Karpas-422 (cell line): Measurements from ENCODE around the gene TBX1. TPM values are rescaled to one million over a fixed set of nuclear protein-coding genes. Genes with fewer than 3 reads are reported as not detected.

Experiments
- DNase-seq: peaks from one replicate; pipeline ENCODE4 v3.0.0-alpha.2; 2015
- H2AFZ ChIP-seq: fragments of 200-600 bp; sonication (generic); 2 replicates; pipeline ENCODE4 v1.6.1; 2014; ENCODE audit warnings: antibody characterized with exemption, low read length, mixed read lengths
- H3K27ac ChIP-seq: fragments of 200-600 bp; sonication (generic); 2 replicates; pipeline ENCODE4 v1.5.1; 2014; ENCODE audit warnings: mild to moderate bottlenecking, low read length, moderate library complexity
- H3K27me3 ChIP-seq: fragments of 200-600 bp; sonication (generic); 2 replicates; pipeline ENCODE4 v1.6.1; 2014; ENCODE audit warnings: low read length, mixed read lengths
- H3K36me3 ChIP-seq: fragments of 200-600 bp; sonication (generic); 2 replicates; pipeline ENCODE4 v1.6.1; 2014; ENCODE audit warnings: low read length, mixed read lengths; ENCODE audit not compliant: insufficient read depth
- H3K4me1 ChIP-seq: fragments of 200-600 bp; sonication (generic); 2 replicates; pipeline ENCODE4 v1.6.1; 2014; ENCODE audit warnings: mild to moderate bottlenecking, low read length, mixed read lengths
- H3K4me2 ChIP-seq: fragments of 200-600 bp; sonication (generic); 2 replicates; pipeline ENCODE4 v1.6.1; 2014; ENCODE audit warnings: low read length, low read depth, mild to moderate bottlenecking; ENCODE audit not compliant: poor library complexity, severe bottlenecking
- H3K4me3 ChIP-seq: fragments of 200-600 bp; sonication (generic); 2 replicates; pipeline ENCODE4 v1.5.1; 2014; ENCODE audit warnings: mild to moderate bottlenecking, antibody characterized with exemption, low read length, mixed read lengths
- H3K79me2 ChIP-seq: fragments of 200-600 bp; sonication (generic); 2 replicates; pipeline ENCODE4 v1.6.1; 2014; ENCODE audit warnings: mild to moderate bottlenecking, low read length, mixed read lengths
- H3K9ac ChIP-seq: fragments of 200-600 bp; sonication (generic); 2 replicates; pipeline ENCODE4 v1.6.0; 2014; ENCODE audit warnings: low read length
- H3K9me2 ChIP-seq: fragments of 200-600 bp; sonication (generic), shearing (Covaris generic); replicated peaks from 2 replicates; pipeline ENCODE4 v1.6.0; 2014; ENCODE audit warnings: mild to moderate bottlenecking, low read length, moderate library complexity; ENCODE audit not compliant: insufficient read depth
- H3K9me3 ChIP-seq: fragments of 300-700, 200-600 bp; sonication (generic); 2 replicates; pipeline ENCODE4 v1.6.1; 2014; ENCODE audit warnings: low read length, mixed read lengths
- H4K20me1 ChIP-seq: fragments of 200-600 bp; sonication (generic); 2 replicates; pipeline ENCODE4 v1.6.1; 2014; ENCODE audit warnings: mild to moderate bottlenecking, antibody characterized with exemption, low read length, low read depth; ENCODE audit not compliant: insufficient read depth
- total RNA-seq: library from RNA; depleted of rRNA; stranded (reverse); fragments of >200 nt; shearing (Covaris generic); gene quantifications from 2 replicates; pipeline ENCODE4 v1.2.3, GENCODE V29; 2014; ENCODE audit warnings: low replicate concordance

The TBX1 gene
- total RNA-seq, 1 experiment from 2014 or later, result not detected

DNA sequence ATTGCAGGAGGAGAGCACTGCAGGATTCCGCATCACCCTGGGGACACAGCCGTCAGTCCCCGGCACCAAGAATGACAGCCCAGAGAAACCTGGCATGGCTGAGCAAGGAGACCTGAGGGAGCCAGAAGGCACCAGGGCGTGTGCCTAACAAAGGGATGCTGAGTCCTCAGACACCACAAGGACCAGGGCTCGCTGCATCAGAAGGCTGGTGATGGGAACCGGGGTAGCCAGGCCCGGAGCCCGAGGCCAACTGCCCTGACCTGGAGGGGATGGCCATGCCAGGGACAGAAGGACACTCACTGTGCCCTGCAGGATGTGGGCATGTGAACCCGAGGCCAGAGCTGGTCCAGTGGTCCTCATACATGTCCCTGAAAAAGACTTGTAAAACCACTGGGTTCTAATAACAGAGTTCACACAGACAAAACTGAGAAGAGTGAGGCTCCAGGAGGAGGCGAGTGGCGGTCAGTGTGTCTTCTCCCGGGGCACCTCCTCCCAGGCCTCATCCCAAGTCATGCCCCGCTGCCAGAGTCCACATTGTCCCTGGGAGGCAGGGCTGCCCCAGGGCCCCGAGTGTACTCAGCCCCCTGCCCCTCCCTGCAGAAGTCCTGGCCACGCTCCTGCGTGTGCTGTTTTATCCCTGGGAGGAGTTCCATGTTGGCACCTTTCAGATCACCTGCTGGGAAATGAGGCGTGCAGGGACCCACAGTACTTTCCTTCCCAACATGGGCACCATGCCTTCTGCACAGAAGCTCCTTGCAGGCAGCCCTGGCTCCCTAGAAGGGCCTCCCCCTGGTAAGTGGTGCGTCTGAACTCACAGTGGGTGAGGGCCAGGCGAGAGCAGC is 42.5 kb downstream of the TBX1 start:
- H3K79me2 ChIP-seq, result no peaks in the 10 kb centered on the region
- no peak overlapping the region for H3K9ac ChIP-seq
- H3K4me1 ChIP-seq, result no peaks in the 10 kb centered on the region
- no peaks in the 10 kb centered on the region for H3K27me3 ChIP-seq
- no peaks in the 10 kb centered on the region for H3K9me3 ChIP-seq
- H3K4me2 ChIP-seq, result no peak overlapping the region
- H3K27ac ChIP-seq, result no peak overlapping the region
- no peaks in the 10 kb centered on the region for H4K20me1 ChIP-seq
- no peak overlapping the region for H3K4me3 ChIP-seq
- no peak overlapping the region for H2AFZ ChIP-seq
- no peaks in the 10 kb centered on the region for H3K9me2 ChIP-seq
- no peak for DNase-seq
- no peaks in the 10 kb centered on the region for H3K36me3 ChIP-seq

DNA sequence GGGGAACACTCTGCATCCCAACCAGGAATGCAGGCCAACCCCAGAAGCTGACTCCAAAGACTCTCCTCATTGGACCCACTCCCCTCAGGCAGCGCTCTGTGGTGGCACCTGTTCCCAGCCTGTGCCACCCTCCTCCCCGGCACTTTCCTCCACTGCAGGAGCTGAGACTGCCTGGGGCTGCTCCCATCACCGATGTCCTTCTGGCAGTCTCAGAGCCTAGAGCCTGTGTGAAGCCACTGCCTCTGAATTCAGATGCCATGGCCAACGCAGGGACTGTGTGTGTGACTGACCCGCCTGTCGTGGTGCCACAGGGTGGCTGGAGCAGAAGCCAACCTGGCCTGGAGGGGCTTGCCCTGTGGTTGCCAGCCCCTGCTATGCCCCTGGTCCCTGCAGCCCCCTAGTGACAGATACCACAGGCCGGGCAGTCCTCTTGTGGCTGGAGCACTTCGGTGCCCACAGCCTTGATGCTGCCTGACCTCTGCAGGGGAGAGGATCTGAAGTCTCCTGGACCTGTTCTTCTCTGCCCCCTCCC is 43.2 kb downstream of the TBX1 start:
- Histone ChIP-seq H3K36me3 (no peaks in the 10 kb centered on the region), H3K27ac (no peak overlapping the region), H4K20me1 (no peaks in the 10 kb centered on the region), H3K4me3 (no peak overlapping the region), H3K4me1 (no peaks in the 10 kb centered on the region), H3K9me3 (no peaks in the 10 kb centered on the region), H3K9ac (no peak overlapping the region), H3K9me2 (no peaks in the 10 kb centered on the region), H2AFZ (no peak overlapping the region), H3K27me3 (no peaks in the 10 kb centered on the region), H3K79me2 (no peaks in the 10 kb centered on the region), H3K4me2 (no peak overlapping the region)
- no peak for DNase-seq

DNA sequence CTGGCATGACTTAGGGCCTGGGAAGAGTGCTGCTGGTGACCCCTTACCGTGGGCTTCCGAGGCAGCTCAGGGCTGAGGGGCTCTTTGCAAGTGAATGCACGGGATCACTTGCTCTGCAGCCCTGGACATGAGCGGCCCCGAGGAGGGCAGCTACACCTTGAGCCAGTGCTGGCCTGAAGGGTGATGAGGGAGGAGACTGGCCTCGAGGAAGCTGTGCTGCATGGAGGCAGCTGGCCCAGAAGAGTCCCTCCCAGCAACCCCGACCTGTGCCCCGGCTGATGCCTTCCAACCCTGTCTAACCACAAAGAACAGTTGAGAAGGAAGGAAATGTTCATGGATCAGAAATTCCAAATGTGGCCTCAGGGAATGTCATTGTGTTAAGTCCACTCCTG is 45.2 kb downstream of the TBX1 start:
- Histone ChIP-seq H2AFZ (no peak overlapping the region), H3K9me2 (no peaks in the 10 kb centered on the region), H3K27ac (no peak overlapping the region), H3K79me2 (no peaks in the 10 kb centered on the region), H3K4me1 (no peaks in the 10 kb centered on the region), H3K9me3 (no peaks in the 10 kb centered on the region), H3K9ac (no peak overlapping the region), H3K4me3 (no peak overlapping the region), H3K4me2 (no peak overlapping the region), H3K27me3 (no peaks in the 10 kb centered on the region), H3K36me3 (no peaks in the 10 kb centered on the region), H4K20me1 (no peaks in the 10 kb centered on the region)
- no peak for DNase-seq

DNA sequence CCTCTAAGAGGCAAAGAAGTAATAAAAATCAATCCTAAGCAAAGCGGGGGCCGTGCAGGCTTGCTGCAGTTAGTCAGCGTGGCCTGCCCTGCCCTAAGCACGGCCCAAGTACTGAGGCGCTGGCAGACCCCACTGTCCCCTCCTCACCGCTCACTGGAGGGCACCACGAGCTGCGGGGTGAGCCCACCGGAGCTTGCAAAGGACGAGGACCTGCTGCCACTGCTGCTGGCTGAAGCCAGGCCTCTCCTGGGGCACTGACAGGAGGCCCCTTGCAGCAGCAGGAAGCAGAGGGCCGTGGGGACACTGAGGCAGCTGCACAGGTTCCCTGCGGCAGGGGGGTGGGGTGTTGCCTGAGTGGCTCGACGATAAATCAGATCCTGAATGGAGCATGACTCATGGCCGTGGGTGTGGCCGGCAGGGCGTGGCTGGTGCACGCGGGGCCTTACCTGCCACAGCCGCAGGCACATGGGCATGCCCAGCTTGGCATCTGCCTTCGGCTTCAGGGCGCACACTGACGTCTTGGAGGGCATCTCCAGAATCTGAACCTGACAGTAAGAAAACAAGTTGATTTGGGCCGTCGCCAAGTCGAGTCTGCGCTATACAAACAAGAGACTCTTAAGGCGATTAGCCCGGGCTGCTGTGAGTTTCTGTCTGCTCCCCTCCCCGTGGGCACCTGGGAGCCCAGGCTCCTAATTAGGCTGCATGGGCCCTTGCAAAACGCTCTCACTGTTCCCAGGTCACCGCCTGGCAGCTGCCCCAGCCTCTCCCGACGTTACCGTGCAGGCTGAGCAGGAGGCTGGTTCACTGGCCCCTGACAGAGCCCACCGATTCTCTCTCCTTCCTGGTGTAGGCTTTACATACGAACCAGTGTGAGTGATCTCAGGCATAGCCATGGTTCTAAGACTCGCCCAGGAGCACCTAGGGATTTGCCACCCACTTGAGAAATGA is 45.9 kb downstream of the TBX1 start:
- Histone ChIP-seq H2AFZ (no peak overlapping the region), H3K4me3 (no peak overlapping the region), H3K4me1 (no peaks in the 10 kb centered on the region), H3K9me2 (no peaks in the 10 kb centered on the region), H3K36me3 (no peaks in the 10 kb centered on the region), H3K9ac (no peak overlapping the region), H4K20me1 (no peaks in the 10 kb centered on the region), H3K79me2 (no peaks in the 10 kb centered on the region), H3K27me3 (no peaks in the 10 kb centered on the region), H3K4me2 (no peak overlapping the region), H3K9me3 (no peaks in the 10 kb centered on the region), H3K27ac (no peak overlapping the region)
- no peak for DNase-seq

DNA sequence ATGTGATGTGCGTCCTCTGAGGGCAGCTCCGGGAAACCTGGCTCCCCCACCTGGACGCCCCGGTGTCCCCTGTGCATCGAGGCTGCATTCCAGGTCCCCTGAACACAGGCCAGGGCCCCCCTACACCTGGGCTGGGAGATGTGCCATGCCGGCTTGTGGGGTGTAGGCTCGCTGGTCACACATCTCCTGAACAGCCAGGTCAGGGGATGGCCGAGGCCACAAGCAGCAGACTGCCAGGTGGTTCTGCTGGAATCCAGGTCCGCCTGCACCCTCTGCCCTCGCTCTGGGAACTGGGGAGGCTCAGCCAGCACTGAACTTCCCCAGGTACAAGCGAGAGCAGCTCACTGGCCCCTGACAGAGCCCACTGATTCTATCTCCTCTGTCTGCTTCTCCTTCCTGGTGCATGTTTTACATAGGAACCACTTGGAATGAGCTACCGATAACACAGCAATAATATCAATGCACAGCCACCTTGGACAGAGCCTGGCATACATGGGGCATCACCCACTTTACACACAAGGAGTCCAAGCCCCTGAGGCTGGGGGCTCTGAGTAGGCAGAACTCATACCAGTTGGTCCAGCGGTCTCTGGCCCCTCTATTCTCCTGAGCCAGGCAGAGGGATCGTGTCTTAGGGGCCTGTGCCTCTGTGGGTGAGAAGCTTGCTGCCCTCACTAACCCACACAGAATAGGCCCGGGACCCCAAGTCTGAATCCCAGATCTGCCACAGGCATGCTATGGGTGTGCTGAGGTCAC is 46.8 kb downstream of the TBX1 start:
- Histone ChIP-seq H3K4me3 (no peak overlapping the region), H2AFZ (no peak overlapping the region), H3K79me2 (no peaks in the 10 kb centered on the region), H3K27me3 (no peaks in the 10 kb centered on the region), H3K27ac (no peak overlapping the region), H3K4me2 (no peak overlapping the region), H4K20me1 (no peaks in the 10 kb centered on the region), H3K36me3 (no peaks in the 10 kb centered on the region), H3K9ac (no peak overlapping the region), H3K9me2 (no peaks in the 10 kb centered on the region), H3K9me3 (no peaks in the 10 kb centered on the region), H3K4me1 (no peaks in the 10 kb centered on the region)
- DNase-seq, result no peak

DNA sequence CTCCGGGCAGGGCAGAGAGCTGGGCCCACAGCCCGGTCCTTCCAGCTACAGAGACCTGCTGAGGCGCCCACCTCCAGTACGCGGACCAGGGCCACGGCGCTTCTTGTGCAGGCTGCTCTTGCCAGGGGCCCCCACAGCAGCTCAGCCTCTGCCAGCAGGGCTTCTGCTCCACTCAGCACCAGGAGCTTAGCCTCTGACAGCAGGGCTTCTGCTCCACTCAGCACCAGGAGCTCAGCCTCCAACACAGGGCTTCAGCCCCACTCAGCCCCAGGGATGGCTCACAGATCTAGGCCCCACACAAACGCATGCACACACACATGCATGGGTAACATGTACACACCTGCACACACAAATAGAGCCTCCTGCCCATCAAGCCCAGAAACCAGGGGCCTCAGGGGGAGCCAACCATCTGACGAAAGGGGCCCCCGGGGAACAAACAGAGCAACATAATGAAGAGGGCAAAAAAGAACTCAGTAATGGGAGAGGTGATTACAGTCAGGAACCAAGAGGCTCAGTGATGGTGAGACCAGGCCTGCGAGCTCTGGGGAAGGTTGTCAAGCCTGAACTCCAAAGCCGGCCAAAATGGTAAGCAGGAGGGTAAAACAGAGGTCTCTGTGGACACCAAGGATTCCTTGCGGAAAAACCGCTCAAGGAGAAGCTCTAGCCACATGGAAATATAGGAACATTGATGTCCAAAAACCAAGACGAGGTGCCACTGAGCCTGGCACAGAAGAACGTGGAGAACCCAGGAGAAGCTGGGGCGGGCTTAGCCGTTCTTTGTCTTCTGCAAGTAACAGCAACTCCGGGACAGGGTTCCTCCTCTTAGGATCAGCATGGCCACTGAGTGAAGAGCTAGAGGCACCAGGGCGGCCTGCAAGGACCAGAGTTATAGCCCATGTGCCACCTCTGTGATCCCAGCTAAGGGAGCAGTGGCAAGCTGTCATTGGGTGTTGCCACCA is 47.6 kb downstream of the TBX1 start:
- Histone ChIP-seq H3K27me3 (no peaks in the 10 kb centered on the region), H3K9me3 (no peaks in the 10 kb centered on the region), H3K27ac (no peak overlapping the region), H3K36me3 (no peaks in the 10 kb centered on the region), H2AFZ (no peak overlapping the region), H3K79me2 (no peaks in the 10 kb centered on the region), H4K20me1 (no peaks in the 10 kb centered on the region), H3K9me2 (no peaks in the 10 kb centered on the region), H3K9ac (no peak overlapping the region), H3K4me1 (no peaks in the 10 kb centered on the region), H3K4me3 (no peak overlapping the region), H3K4me2 (no peak overlapping the region)
- no peak for DNase-seq

DNA sequence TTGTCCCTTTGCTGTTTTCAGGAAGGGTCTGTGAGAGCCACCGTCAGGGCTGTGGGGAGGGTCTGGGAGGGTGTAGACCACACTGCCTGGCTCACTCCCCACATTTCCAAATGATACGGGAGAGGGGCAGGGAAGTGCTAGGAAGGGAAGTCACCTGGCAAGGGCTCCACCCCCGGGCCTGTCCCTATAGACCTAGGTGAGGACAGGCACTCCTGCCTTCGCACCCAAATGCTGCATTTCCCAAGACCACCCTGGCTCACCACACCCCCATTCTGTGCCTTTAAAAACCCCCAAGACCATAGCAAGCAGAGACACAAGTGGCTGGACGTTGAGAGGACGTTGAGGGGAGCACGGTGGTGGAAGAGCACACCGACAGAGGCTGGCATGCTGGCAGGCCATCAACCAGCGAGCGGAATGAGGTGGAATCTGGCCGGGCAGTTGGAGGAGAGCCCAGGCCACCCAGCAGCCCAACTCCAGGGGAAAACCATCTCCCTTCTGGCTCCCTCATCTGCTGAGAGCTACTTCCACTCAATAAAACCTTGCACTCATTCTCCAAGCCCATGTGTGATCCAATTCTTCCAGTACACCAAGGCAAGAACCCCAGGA is 48.4 kb downstream of the TBX1 start:
- DNase-seq, result no peak
- H3K36me3 ChIP-seq, result no peaks in the 10 kb centered on the region
- H3K27ac ChIP-seq, result no peak overlapping the region
- no peaks in the 10 kb centered on the region for H3K79me2 ChIP-seq
- no peak overlapping the region for H3K4me2 ChIP-seq
- H3K4me3 ChIP-seq, result no peak overlapping the region
- H3K27me3 ChIP-seq, result no peaks in the 10 kb centered on the region
- no peaks in the 10 kb centered on the region for H3K9me2 ChIP-seq
- no peaks in the 10 kb centered on the region for H4K20me1 ChIP-seq
- no peak overlapping the region for H2AFZ ChIP-seq
- no peak overlapping the region for H3K9ac ChIP-seq
- no peaks in the 10 kb centered on the region for H3K9me3 ChIP-seq
- H3K4me1 ChIP-seq, result no peaks in the 10 kb centered on the region
